IMR-90 (cell line): ENCODE measurements around the gene SGSM2.

Source experiments
- BHLHE40 ChIP-seq: fragments of 150-350 bp; IDR thresholded peaks from 2 replicates; pipeline ENCODE4 v1.6.1; 2016; ENCODE audit warnings: mild to moderate bottlenecking, low read depth, low read length
- CEBPB ChIP-seq: IDR thresholded peaks from 2 replicates; pipeline ENCODE4 v1.6.1; 2012; ENCODE audit warnings: low read depth, low read length, improper control_type of control experiment
- FOS ChIP-seq: fragments of 150-350 bp; IDR thresholded peaks from 2 replicates; pipeline ENCODE4 v1.6.1; 2016; ENCODE audit warnings: low read depth, low read length
- MAZ ChIP-seq: IDR thresholded peaks from 2 replicates; pipeline ENCODE4 v1.6.1; 2012; ENCODE audit warnings: low read depth, mild to moderate bottlenecking, low read length, improper control_type of control experiment, moderate library complexity, borderline replicate concordance
- MXI1 ChIP-seq: IDR thresholded peaks from 2 replicates; pipeline ENCODE4 v1.6.1; 2012; ENCODE audit warnings: low read depth, mild to moderate bottlenecking, low read length, moderate library complexity, borderline replicate concordance
- NFE2L2 ChIP-seq: fragments of 150-350 bp; IDR thresholded peaks from 2 replicates; pipeline ENCODE4 v1.6.1; 2016; ENCODE audit warnings: low read depth, mild to moderate bottlenecking, low read length
- POLR2A ChIP-seq: IDR thresholded peaks from 2 replicates; pipeline ENCODE4 v1.6.1; 2012; ENCODE audit warnings: mild to moderate bottlenecking, low read depth, low read length
- RAD21 ChIP-seq: IDR thresholded peaks from 2 replicates; pipeline ENCODE4 v1.6.1; 2012; ENCODE audit warnings: low read length, improper control_type of control experiment
- RCOR1 ChIP-seq: IDR thresholded peaks from 2 replicates; pipeline ENCODE4 v1.6.1; 2012; ENCODE audit warnings: mild to moderate bottlenecking, low read length, improper control_type of control experiment; ENCODE audit not compliant: insufficient replicate concordance
- RFX5 ChIP-seq: IDR thresholded peaks from 2 replicates; pipeline ENCODE4 v1.8.0; 2012; ENCODE audit warnings: low read depth, mild to moderate bottlenecking, low read length, moderate library complexity
- SMC3 ChIP-seq: fragments of 150-350 bp; IDR thresholded peaks from 2 replicates; pipeline ENCODE4 v1.6.1; 2016; ENCODE audit warnings: low read depth, mild to moderate bottlenecking, antibody characterized with exemption, low read length, moderate library complexity
- TF ChIP-seq, protein P1 (sequence below): conservative IDR thresholded peaks from 2 replicates; pipeline ENCODE4 v1.5.1; 2012; ENCODE audit warnings: mild to moderate bottlenecking, low read depth, low read length, improper control_type of control experiment
- TF ChIP-seq, protein P2 (sequence below): fragments of 150-350 bp; IDR thresholded peaks from 2 replicates; pipeline ENCODE4 v1.6.1; 2017; ENCODE audit warnings: mild to moderate bottlenecking, antibody characterized with exemption, low read length, low read depth

DNA sequence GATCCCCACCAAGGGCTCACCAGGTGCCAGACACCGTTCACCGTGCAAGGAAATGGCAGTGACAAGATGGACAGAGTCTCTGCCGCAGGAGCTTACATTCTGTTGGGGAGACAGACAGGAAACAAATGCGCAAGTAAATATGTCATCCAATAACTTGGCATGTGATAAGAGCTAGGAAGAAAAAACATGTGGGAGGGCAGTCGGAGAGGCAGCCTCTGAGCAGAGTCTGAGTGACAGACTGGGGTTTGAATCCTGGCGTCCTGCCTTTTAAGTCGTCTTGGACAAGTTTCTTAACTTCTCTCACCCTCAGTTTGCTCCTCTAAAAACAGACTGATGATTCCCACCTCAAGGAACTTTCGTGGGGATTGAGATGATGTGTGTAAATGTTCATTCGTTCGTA, 7.2 kb downstream of the SGSM2 start:
- no peak for TF ChIP-seq NFE2L2
- TF ChIP-seq, protein P1, sequence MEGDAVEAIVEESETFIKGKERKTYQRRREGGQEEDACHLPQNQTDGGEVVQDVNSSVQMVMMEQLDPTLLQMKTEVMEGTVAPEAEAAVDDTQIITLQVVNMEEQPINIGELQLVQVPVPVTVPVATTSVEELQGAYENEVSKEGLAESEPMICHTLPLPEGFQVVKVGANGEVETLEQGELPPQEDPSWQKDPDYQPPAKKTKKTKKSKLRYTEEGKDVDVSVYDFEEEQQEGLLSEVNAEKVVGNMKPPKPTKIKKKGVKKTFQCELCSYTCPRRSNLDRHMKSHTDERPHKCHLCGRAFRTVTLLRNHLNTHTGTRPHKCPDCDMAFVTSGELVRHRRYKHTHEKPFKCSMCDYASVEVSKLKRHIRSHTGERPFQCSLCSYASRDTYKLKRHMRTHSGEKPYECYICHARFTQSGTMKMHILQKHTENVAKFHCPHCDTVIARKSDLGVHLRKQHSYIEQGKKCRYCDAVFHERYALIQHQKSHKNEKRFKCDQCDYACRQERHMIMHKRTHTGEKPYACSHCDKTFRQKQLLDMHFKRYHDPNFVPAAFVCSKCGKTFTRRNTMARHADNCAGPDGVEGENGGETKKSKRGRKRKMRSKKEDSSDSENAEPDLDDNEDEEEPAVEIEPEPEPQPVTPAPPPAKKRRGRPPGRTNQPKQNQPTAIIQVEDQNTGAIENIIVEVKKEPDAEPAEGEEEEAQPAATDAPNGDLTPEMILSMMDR = no peak
- TF ChIP-seq POLR2A = no peak
- no peak for TF ChIP-seq RAD21
- TF ChIP-seq MAZ = no peak
- no peak for TF ChIP-seq CEBPB
- no peak for TF ChIP-seq BHLHE40
- TF ChIP-seq RCOR1 = no peak
- no peak for TF ChIP-seq MXI1
- no peak for TF ChIP-seq SMC3
- TF ChIP-seq RFX5 = no peak
- no peak for TF ChIP-seq FOS
- TF ChIP-seq, protein P2, sequence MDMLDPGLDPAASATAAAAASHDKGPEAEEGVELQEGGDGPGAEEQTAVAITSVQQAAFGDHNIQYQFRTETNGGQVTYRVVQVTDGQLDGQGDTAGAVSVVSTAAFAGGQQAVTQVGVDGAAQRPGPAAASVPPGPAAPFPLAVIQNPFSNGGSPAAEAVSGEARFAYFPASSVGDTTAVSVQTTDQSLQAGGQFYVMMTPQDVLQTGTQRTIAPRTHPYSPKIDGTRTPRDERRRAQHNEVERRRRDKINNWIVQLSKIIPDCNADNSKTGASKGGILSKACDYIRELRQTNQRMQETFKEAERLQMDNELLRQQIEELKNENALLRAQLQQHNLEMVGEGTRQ = no peak
